Progenitor cell of endocrine pancreas (in vitro differentiated cells): ENCODE results near the gene C5AR2. TPM values are rescaled to one million over a fixed set of nuclear protein-coding genes. Genes with fewer than 3 reads are reported as not detected.
"Not testable (repeated sequence)": the region's sequence is repeated elsewhere in the genome, so short reads cannot be mapped to it uniquely, and the experiment has no call there.

Source experiments
- DNase-seq: peaks from one replicate; pipeline ENCODE4 v3.0.0; 2021; ENCODE audit warnings: low spot score; ENCODE audit not compliant: unreplicated experiment
- H3K27ac Mint-ChIP-seq: 2 replicates; pipeline ENCODE4 v1.8.0; 2021; ENCODE audit warnings: mild to moderate bottlenecking, moderate library complexity, mixed read lengths
- H3K27me3 Mint-ChIP-seq: 2 replicates; pipeline ENCODE4 v1.8.0; 2021; ENCODE audit warnings: mixed read lengths
- H3K36me3 Mint-ChIP-seq: 2 replicates; pipeline ENCODE4 v1.8.0; 2022; ENCODE audit warnings: mixed read lengths; ENCODE audit not compliant: insufficient read depth
- H3K4me1 Mint-ChIP-seq: 2 replicates; pipeline ENCODE4 v1.8.0; 2021; ENCODE audit warnings: low read depth, mixed read lengths
- H3K4me3 Mint-ChIP-seq: 2 replicates; pipeline ENCODE4 v1.8.0; 2021; ENCODE audit warnings: low read depth, mild to moderate bottlenecking, moderate library complexity, mixed read lengths
- H3K9me3 Mint-ChIP-seq: 2 replicates; pipeline ENCODE4 v1.8.0; 2021; ENCODE audit warnings: low read depth, mixed read lengths
- CTCF ChIP-seq: fragments of 200-600 bp; sonication (generic); IDR thresholded peaks from one replicate; pipeline ENCODE4 v1.5.0; 2021; ENCODE audit warnings: antibody characterized with exemption, mild to moderate bottlenecking; ENCODE audit not compliant: unreplicated experiment
- total RNA-seq: library from RNA; stranded (reverse); gene quantifications from 2 replicates; pipeline ENCODE4 v1.2.1, GENCODE V29; 2021

C5AR2 gene
- total RNA-seq, 1 donor from 2014 or later = not detected

GRCh38 chr19:47339196-47339880, 7.4 kb downstream of the C5AR2 start:
- TF ChIP-seq CTCF = no peak
- no peak for DNase-seq
- no peak overlapping the region for H3K27ac Mint-ChIP-seq
- no peaks in the 10 kb centered on the region for H3K36me3 Mint-ChIP-seq
- no peak overlapping the region for H3K4me3 Mint-ChIP-seq
- H3K27me3 Mint-ChIP-seq = no peaks in the 10 kb centered on the region
- no peaks in the 10 kb centered on the region for H3K9me3 Mint-ChIP-seq
- H3K4me1 Mint-ChIP-seq = no peaks in the 10 kb centered on the region

- Mint-ChIP-seq H3K36me3 (no peaks in the 10 kb centered on the region), H3K4me3 (no peak overlapping the region), H3K9me3 (no peaks in the 10 kb centered on the region), H3K27ac (no peak overlapping the region), H3K4me1 (no peaks in the 10 kb centered on the region), H3K27me3 (no peaks in the 10 kb centered on the region)
- no peak for DNase-seq
- no peak for TF ChIP-seq CTCF
Observed at GRCh38 chr19:47340477-47341208, 8.7 kb downstream of the C5AR2 start.

- H3K27ac Mint-ChIP-seq = no peak overlapping the region
- H3K4me3 Mint-ChIP-seq = no peak overlapping the region
- no peak for TF ChIP-seq CTCF
- no peak for DNase-seq
- H3K4me1 Mint-ChIP-seq = no peaks in the 10 kb centered on the region
- no peaks in the 10 kb centered on the region for H3K27me3 Mint-ChIP-seq
- H3K36me3 Mint-ChIP-seq = no peaks in the 10 kb centered on the region
- no peaks in the 10 kb centered on the region for H3K9me3 Mint-ChIP-seq
Observed at GRCh38 chr19:47341734-47342133, 9.8 kb downstream of the C5AR2 start.

GRCh38 chr19:47343194-47343802, 11.3 kb downstream of the C5AR2 start:
- H3K27ac Mint-ChIP-seq = no peak overlapping the region
- no peak for TF ChIP-seq CTCF
- no peaks in the 10 kb centered on the region for H3K9me3 Mint-ChIP-seq
- no peak overlapping the region for H3K4me3 Mint-ChIP-seq
- no peaks in the 10 kb centered on the region for H3K4me1 Mint-ChIP-seq
- H3K27me3 Mint-ChIP-seq = no peaks in the 10 kb centered on the region
- no peak for DNase-seq
- H3K36me3 Mint-ChIP-seq = no peaks in the 10 kb centered on the region

- DNase-seq = no peak
- no peak for TF ChIP-seq CTCF
- peaks cover 4% of the 10 kb centered on the region for H3K4me1 Mint-ChIP-seq
- H3K27ac Mint-ChIP-seq = no peak overlapping the region
- H3K4me3 Mint-ChIP-seq = no peak overlapping the region
- H3K27me3 Mint-ChIP-seq = no peaks in the 10 kb centered on the region
- no peaks in the 10 kb centered on the region for H3K9me3 Mint-ChIP-seq
- no peaks in the 10 kb centered on the region for H3K36me3 Mint-ChIP-seq
Observed at GRCh38 chr19:47344425-47344824, 12.4 kb downstream of the C5AR2 start.

- H3K4me3 Mint-ChIP-seq, H3K36me3 Mint-ChIP-seq, H3K9me3 Mint-ChIP-seq, H3K27me3 Mint-ChIP-seq, DNase-seq, H3K27ac Mint-ChIP-seq: not testable (repeated sequence)
- peaks cover 15% of the 10 kb centered on the region for H3K4me1 Mint-ChIP-seq
Observed at GRCh38 chr19:47346024-47346423, 14.0 kb downstream of the C5AR2 start.
